DOHH2 (cell line): ENCODE data around the gene GARIN5B.

ENCODE experiments used
- H3F3A ChIP-seq: fragments of 200-600 bp; sonication (generic), shearing (Covaris generic); 2 replicates; pipeline ENCODE4 v1.6.0; 2016; ENCODE audit warnings: antibody characterized with exemption, mild to moderate bottlenecking; ENCODE audit not compliant: control insufficient read depth, insufficient read depth
- H3K27ac ChIP-seq: fragments of 200-600 bp; sonication (generic); 2 replicates; pipeline ENCODE4 v1.5.1; 2014; ENCODE audit warnings: low read depth, mild to moderate bottlenecking, low read length, moderate library complexity
- H3K27me3 ChIP-seq: fragments of 200-600 bp; sonication (generic); 2 replicates; pipeline ENCODE4 v1.6.1; 2014; ENCODE audit warnings: mild to moderate bottlenecking, low read length, mixed read lengths; ENCODE audit not compliant: control insufficient read depth
- H3K36me3 ChIP-seq: fragments of 200-600 bp; sonication (generic); 2 replicates; pipeline ENCODE4 v1.6.1; 2014; ENCODE audit warnings: mild to moderate bottlenecking, low read length, moderate library complexity, mixed read lengths; ENCODE audit not compliant: control insufficient read depth
- H3K4me1 ChIP-seq: fragments of 200-600 bp; sonication (generic); 2 replicates; pipeline ENCODE4 v1.6.1; 2014; ENCODE audit warnings: mild to moderate bottlenecking, low read length, mixed read lengths; ENCODE audit not compliant: control insufficient read depth
- H3K4me2 ChIP-seq: fragments of 200-600 bp; sonication (generic); 2 replicates; pipeline ENCODE4 v1.6.0; 2014; ENCODE audit warnings: mild to moderate bottlenecking, low read length, moderate library complexity
- H3K4me3 ChIP-seq: fragments of 200-600 bp; sonication (generic); 2 replicates; pipeline ENCODE4 v1.5.1; 2014; ENCODE audit warnings: mild to moderate bottlenecking, low read length, mixed read lengths
- H3K79me2 ChIP-seq: fragments of 200-600 bp; sonication (generic); 2 replicates; pipeline ENCODE4 v1.6.1; 2014; ENCODE audit warnings: mild to moderate bottlenecking, low read length, mixed read lengths; ENCODE audit not compliant: control insufficient read depth
- H3K9me2 ChIP-seq: fragments of 200-600 bp; sonication (generic); replicated peaks from 2 replicates; pipeline ENCODE4 v1.6.1; 2014; ENCODE audit warnings: mild to moderate bottlenecking, low read length, mixed read lengths; ENCODE audit not compliant: control insufficient read depth
- H3K9me3 ChIP-seq: fragments of 200-600 bp; sonication (generic); 2 replicates; pipeline ENCODE4 v1.6.1; 2014; ENCODE audit warnings: antibody characterized with exemption, low read length, mixed read lengths; ENCODE audit not compliant: control insufficient read depth, insufficient read depth
- H4K20me1 ChIP-seq: fragments of 200-600 bp; sonication (generic); 2 replicates; pipeline ENCODE4 v1.6.0; 2014; ENCODE audit warnings: low read depth, mild to moderate bottlenecking, antibody characterized with exemption, low read length, moderate library complexity; ENCODE audit not compliant: control insufficient read depth, insufficient read depth
- EZH2phosphoT487 ChIP-seq: fragments of 200-600 bp; sonication (generic); IDR thresholded peaks from 2 replicates; pipeline ENCODE4 v1.6.1; 2017; ENCODE audit warnings: borderline replicate concordance, mild to moderate bottlenecking, antibody characterized with exemption, low read length, moderate library complexity, mixed read lengths
- TF ChIP-seq, protein P1 (sequence below): fragments of 200-600 bp; sonication (generic); IDR thresholded peaks from one replicate; pipeline ENCODE4 v1.5.1; 2014; ENCODE audit warnings: antibody characterized with exemption, mild to moderate bottlenecking, low read depth, low read length; ENCODE audit not compliant: poor library complexity, severe bottlenecking

Gene GARIN5B

GRCh38 chr19:55358493-55358892 is 4.6 kb downstream of the GARIN5B start:
- H3K79me2 ChIP-seq = no peaks in the 10 kb centered on the region
- no peaks in the 10 kb centered on the region for H4K20me1 ChIP-seq
- peaks cover 8% of the 10 kb centered on the region for H3K4me1 ChIP-seq
- peaks cover 24% of the 10 kb centered on the region for H3K27me3 ChIP-seq
- no peak overlapping the region for H3K27ac ChIP-seq
- H3F3A ChIP-seq = no peaks in the 10 kb centered on the region
- no peak for TF ChIP-seq EZH2phosphoT487
- TF ChIP-seq, protein P1, sequence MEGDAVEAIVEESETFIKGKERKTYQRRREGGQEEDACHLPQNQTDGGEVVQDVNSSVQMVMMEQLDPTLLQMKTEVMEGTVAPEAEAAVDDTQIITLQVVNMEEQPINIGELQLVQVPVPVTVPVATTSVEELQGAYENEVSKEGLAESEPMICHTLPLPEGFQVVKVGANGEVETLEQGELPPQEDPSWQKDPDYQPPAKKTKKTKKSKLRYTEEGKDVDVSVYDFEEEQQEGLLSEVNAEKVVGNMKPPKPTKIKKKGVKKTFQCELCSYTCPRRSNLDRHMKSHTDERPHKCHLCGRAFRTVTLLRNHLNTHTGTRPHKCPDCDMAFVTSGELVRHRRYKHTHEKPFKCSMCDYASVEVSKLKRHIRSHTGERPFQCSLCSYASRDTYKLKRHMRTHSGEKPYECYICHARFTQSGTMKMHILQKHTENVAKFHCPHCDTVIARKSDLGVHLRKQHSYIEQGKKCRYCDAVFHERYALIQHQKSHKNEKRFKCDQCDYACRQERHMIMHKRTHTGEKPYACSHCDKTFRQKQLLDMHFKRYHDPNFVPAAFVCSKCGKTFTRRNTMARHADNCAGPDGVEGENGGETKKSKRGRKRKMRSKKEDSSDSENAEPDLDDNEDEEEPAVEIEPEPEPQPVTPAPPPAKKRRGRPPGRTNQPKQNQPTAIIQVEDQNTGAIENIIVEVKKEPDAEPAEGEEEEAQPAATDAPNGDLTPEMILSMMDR = no peak
- H3K4me3 ChIP-seq = no peak overlapping the region
- H3K4me2 ChIP-seq = no peak overlapping the region
- no peaks in the 10 kb centered on the region for H3K9me2 ChIP-seq
- H3K9me3 ChIP-seq = no peaks in the 10 kb centered on the region
- no peaks in the 10 kb centered on the region for H3K36me3 ChIP-seq

DNA sequence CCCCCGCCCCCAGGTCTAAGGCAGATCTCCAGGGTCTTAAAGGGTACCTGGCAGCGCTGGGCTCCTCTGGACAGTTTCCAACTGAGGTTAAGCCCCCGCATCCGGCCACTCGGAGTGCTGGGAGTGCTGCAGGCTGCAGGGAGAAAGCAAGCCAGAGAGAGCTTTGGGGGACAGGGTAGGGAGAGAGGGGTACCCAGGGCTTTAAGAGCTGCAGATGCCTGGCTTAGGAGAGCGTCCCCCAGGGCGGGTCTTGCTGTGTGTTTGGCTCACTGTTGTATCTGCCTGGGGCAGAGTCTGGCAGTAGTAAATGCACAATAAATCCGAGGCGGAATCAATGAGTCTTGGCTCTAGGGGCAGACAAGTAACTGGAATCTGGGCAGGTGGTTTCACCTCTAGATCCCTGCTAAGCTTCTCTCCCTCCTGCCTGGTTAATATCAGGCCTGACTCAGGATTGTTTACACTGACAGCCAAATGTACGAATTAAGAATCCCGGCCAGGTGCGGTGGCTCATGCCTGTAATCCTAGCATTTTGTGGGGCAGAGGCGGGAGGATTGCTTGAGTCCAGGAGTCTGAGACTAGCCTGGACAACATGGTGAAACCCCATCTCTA is 7.7 kb downstream of the GARIN5B start:
- Histone ChIP-seq H3K27ac (no peak overlapping the region), H3K9me2 (no peaks in the 10 kb centered on the region), H3K4me1 (peaks cover 11% of the 10 kb centered on the region), H3K4me2 (no peak overlapping the region), H3K9me3 (no peaks in the 10 kb centered on the region), H3K27me3 (peaks cover 43% of the 10 kb centered on the region), H4K20me1 (no peaks in the 10 kb centered on the region), H3K4me3 (no peak overlapping the region), H3K36me3 (no peaks in the 10 kb centered on the region), H3F3A (no peaks in the 10 kb centered on the region), H3K79me2 (no peaks in the 10 kb centered on the region)
- TF ChIP-seq EZH2phosphoT487 = no peak
- TF ChIP-seq, protein P1 = no peak

DNA sequence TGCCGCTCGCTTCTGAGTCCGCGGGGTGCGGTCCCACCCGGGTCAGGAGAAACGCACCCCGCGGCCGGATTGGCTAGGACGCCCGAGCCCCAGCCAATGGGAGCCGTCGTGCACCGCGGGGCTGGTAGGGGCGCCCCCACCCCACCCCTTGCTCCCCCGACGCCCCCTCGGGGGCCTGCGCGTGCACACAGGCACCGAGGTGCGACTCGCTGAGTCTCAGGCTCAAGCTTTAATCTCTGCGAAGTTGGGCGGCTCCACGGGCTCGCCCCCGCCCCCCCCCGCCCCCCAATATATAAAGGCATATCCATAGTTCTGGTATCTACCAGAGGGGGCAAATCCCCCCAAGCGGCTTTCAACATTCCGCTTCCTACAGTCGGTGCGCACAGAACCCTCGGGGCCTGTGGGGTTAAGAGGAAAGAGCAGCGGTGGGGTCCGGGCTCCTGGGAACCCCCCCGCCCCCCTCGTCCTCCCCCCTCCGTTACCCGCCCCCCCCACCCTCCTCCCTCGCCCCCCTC is 8.3 kb downstream of the GARIN5B start, which contains the start of gene COX6B2:
Gene COX6B2, minus strand, starts transcription at position 22 of the 515 bp plus-strand sequence. CDS start 198 bp downstream, outside the sequence.
- Histone ChIP-seq H3K36me3 (no peaks in the 10 kb centered on the region), H3K9me3 (no peaks in the 10 kb centered on the region), H3K27me3 (peaks cover 43% of the 10 kb centered on the region), H3K4me1 (peaks cover 11% of the 10 kb centered on the region), H3K79me2 (no peaks in the 10 kb centered on the region), H3K27ac (no peak within 1 kb of the TSS), H3K4me2 (peak within 1 kb of the TSS; percentile 56), H3K4me3 (peak within 1 kb of the TSS; percentile 56), H4K20me1 (no peaks in the 10 kb centered on the region), H3K9me2 (no peaks in the 10 kb centered on the region), H3F3A (no peaks in the 10 kb centered on the region)
- TF ChIP-seq, protein P1 = no peak
- no peak for TF ChIP-seq EZH2phosphoT487
